OCI-LY7 (cell line): Measurements from ENCODE around the gene TK2. TPM values are rescaled to one million over a fixed set of nuclear protein-coding genes. Genes with fewer than 3 reads are reported as not detected.

Experiments used
- BruUV-seq: library from RNA; stranded (reverse); fragments of 400-500 nt; replicated peaks from 2 replicates; lab custom pipeline; 2021; lab: Mats Ljungman, UMichigan
- CTCF ChIA-PET: fragments of 300-600 bp; sonication (Branson Sonifier 250); formaldehyde crosslinking; loops from one replicate; lab custom pipeline; 2022; ENCODE audit warnings: antibody characterized with exemption; ENCODE audit not compliant: unreplicated experiment; lab: Charles Lee
- POLR2A ChIA-PET: fragments of 300-600 bp; sonication (Branson Sonifier 250); formaldehyde crosslinking; loops from one replicate; lab custom pipeline; 2022; ENCODE audit warnings: antibody characterized with exemption; lab: Charles Lee
- DNase-seq: peaks from one replicate; pipeline ENCODE4 v3.0.0-alpha.2; 2015; ENCODE audit warnings: low spot score
- H2AFZ ChIP-seq: fragments of 200-600 bp; sonication (generic), shearing (Covaris generic); 2 replicates; pipeline ENCODE4 v1.6.1; 2014; ENCODE audit warnings: mild to moderate bottlenecking, antibody characterized with exemption, low read length, moderate library complexity
- H3K27ac ChIP-seq: fragments of 200-600 bp; sonication (generic); 2 replicates; pipeline ENCODE4 v1.5.1; 2014; ENCODE audit warnings: mixed run types, low read depth, mild to moderate bottlenecking, moderate library complexity, low read length, inconsistent platforms; ENCODE audit not compliant: poor library complexity, severe bottlenecking
- H3K36me3 ChIP-seq: fragments of 200-600 bp; sonication (generic); 2 replicates; pipeline ENCODE4 v1.6.1; 2014; ENCODE audit warnings: mild to moderate bottlenecking, antibody characterized with exemption, low read length, moderate library complexity, mixed read lengths; ENCODE audit not compliant: insufficient read depth
- H3K4me1 ChIP-seq: fragments of 200-600 bp; sonication (generic); 2 replicates; pipeline ENCODE4 v1.5.1; 2014; ENCODE audit warnings: mild to moderate bottlenecking, low read length; ENCODE audit not compliant: insufficient read depth, poor library complexity, severe bottlenecking
- H3K4me2 ChIP-seq: fragments of 200-600 bp; sonication (generic); 2 replicates; pipeline ENCODE4 v1.6.1; 2014; ENCODE audit warnings: mild to moderate bottlenecking, low read length
- H3K4me3 ChIP-seq: fragments of 200-600 bp; sonication (generic); 2 replicates; pipeline ENCODE4 v1.5.1; 2014; ENCODE audit warnings: mild to moderate bottlenecking, low read depth, low read length; ENCODE audit not compliant: poor library complexity, severe bottlenecking
- H3K79me2 ChIP-seq: fragments of 200-600 bp; sonication (generic); 2 replicates; pipeline ENCODE4 v1.6.1; 2016; ENCODE audit warnings: low read depth, mild to moderate bottlenecking, low read length, moderate library complexity, mixed read lengths; ENCODE audit not compliant: insufficient read depth
- H3K9me2 ChIP-seq: fragments of 200-600 bp; sonication (generic); 2 replicates; pipeline ENCODE4 v1.6.1; 2016; ENCODE audit warnings: mild to moderate bottlenecking, low read length, mixed read lengths; ENCODE audit not compliant: insufficient read depth
- H3K9me3 ChIP-seq: fragments of 200-600 bp; sonication (generic); 2 replicates; pipeline ENCODE4 v1.6.1; 2014; ENCODE audit warnings: mild to moderate bottlenecking, mixed run types, low read length, mixed read lengths
- H4K20me1 ChIP-seq: fragments of 200-600 bp; sonication (generic); 2 replicates; pipeline ENCODE4 v1.6.1; 2014; ENCODE audit warnings: mild to moderate bottlenecking, antibody characterized with exemption, low read length, moderate library complexity, mixed read lengths; ENCODE audit not compliant: insufficient read depth
- CTCF ChIP-seq: fragments of 200-600 bp; sonication (generic); conservative IDR thresholded peaks from 2 replicates; pipeline ENCODE4 v1.5.1; 2014; ENCODE audit warnings: mild to moderate bottlenecking, antibody characterized with exemption, low read length, moderate library complexity, mixed read lengths
- EZH2phosphoT487 ChIP-seq: fragments of 200-600 bp; sonication (generic); IDR thresholded peaks from 2 replicates; pipeline ENCODE4 v1.6.1; 2018; ENCODE audit warnings: low read depth, borderline replicate concordance, mild to moderate bottlenecking, mixed run types, antibody characterized with exemption, low read length, moderate library complexity, mixed read lengths
- intact Hi-C: fragments of 100-400 bp; cut with micrococcal nuclease; formaldehyde crosslinking; loops from one replicate; pipeline ENCODE4 v1.10.0; 2022; ENCODE audit not compliant: unreplicated experiment
- total RNA-seq, 2 experiments: library from RNA; depleted of rRNA in 1 of 2; stranded (reverse); fragments of >200 nt in 1 of 2; shearing (Covaris generic) in 1 of 2; gene quantifications; 2 replicates each; pipeline ENCODE4 v1.2.3, GENCODE V29; 2014 to 2022

TK2 gene
- total RNA-seq, 2 experiments from 2014 or later = 0.06 to 1.9 TPM

GRCh38 chr16:66470556-66470955 is 79.4 kb downstream of the TK2 start:
- no peak for DNase-seq
- BruUV-seq = no TSS peak
- no peaks in the 10 kb centered on the region for H4K20me1 ChIP-seq
- TF ChIP-seq CTCF = no peak
- TF ChIP-seq EZH2phosphoT487 = no peak
- no peak overlapping the region for H3K4me3 ChIP-seq
- ChIA-PET POLR2A (no interaction called here), CTCF (no interaction called here)
- no peaks in the 10 kb centered on the region for H3K9me3 ChIP-seq
- H3K27ac ChIP-seq = no peak overlapping the region
- no peaks in the 10 kb centered on the region for H3K36me3 ChIP-seq
- H3K4me1 ChIP-seq = peaks cover 10% of the 10 kb centered on the region
- no peak overlapping the region for H3K4me2 ChIP-seq
- intact Hi-C loops = no loop called here
- H2AFZ ChIP-seq = no peak overlapping the region
- H3K79me2 ChIP-seq = no peaks in the 10 kb centered on the region
- H3K9me2 ChIP-seq = no peaks in the 10 kb centered on the region

DNA sequence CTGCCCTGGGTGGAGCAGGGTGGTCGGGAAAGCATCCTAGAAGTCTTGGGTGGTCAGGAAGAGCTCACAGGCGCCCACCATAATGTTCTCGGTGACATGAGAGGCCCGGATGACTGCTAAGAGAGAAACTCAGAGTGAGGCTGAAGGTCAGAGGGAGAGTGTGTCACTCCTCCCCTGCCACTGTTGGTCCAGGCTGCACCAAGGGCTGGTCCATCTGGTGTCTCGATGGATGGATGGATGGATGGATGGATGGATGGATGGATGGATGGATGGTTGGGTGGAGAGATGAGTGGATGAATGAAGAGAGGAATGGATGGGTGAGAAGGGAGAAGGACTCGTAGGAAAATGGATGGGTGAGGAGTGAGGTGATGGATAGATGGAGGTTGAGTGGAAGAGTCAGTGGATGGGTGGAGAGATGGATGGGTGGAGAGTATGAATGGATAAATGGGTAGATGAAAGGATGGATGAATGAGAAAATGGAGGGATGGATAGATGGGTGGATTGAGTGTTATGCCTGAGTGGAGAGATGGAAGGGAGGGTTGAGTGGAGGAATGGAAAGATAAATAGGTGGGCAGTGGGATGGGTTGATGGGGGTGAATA is 79.9 kb downstream of the TK2 start:
- Histone ChIP-seq H3K4me1 (peaks cover 5% of the 10 kb centered on the region), H3K4me3 (no peak overlapping the region), H3K9me3 (no peaks in the 10 kb centered on the region), H4K20me1 (no peaks in the 10 kb centered on the region), H3K9me2 (no peaks in the 10 kb centered on the region), H3K36me3 (no peaks in the 10 kb centered on the region), H3K79me2 (no peaks in the 10 kb centered on the region), H2AFZ (no peak overlapping the region), H3K4me2 (no peak overlapping the region), H3K27ac (no peak overlapping the region)
- ChIA-PET POLR2A (no interaction called here), CTCF (no interaction called here)
- intact Hi-C loops = no loop called here
- no TSS peak for BruUV-seq
- no peak for TF ChIP-seq CTCF
- no peak for TF ChIP-seq EZH2phosphoT487
- no peak for DNase-seq

GRCh38 chr16:66469291-66469946 is 80.5 kb downstream of the TK2 start:
- no peak overlapping the region for H3K27ac ChIP-seq
- H4K20me1 ChIP-seq = no peaks in the 10 kb centered on the region
- DNase-seq = no peak
- TF ChIP-seq CTCF (no peak), EZH2phosphoT487 (no peak)
- POLR2A ChIA-PET = no interaction called here
- no peaks in the 10 kb centered on the region for H3K79me2 ChIP-seq
- no peaks in the 10 kb centered on the region for H3K4me1 ChIP-seq
- no peaks in the 10 kb centered on the region for H3K36me3 ChIP-seq
- CTCF ChIA-PET = no interaction called here
- H2AFZ ChIP-seq = no peak overlapping the region
- H3K4me3 ChIP-seq = no peak overlapping the region
- no peaks in the 10 kb centered on the region for H3K9me3 ChIP-seq
- H3K9me2 ChIP-seq = no peaks in the 10 kb centered on the region
- intact Hi-C loops = no loop called here
- H3K4me2 ChIP-seq = no peak overlapping the region
- BruUV-seq = no TSS peak
